Hepatic stellate cell (primary cell): ENCODE results near the gene RALB.
"Not testable (repeated sequence)": the region's sequence is repeated elsewhere in the genome, so short reads cannot be mapped to it uniquely, and the experiment has no call there.

Experiments
- DNase-seq: peaks from one replicate; pipeline ENCODE4 v3.0.0; 2011; ENCODE audit warnings: low spot score

The RALB gene

DNA sequence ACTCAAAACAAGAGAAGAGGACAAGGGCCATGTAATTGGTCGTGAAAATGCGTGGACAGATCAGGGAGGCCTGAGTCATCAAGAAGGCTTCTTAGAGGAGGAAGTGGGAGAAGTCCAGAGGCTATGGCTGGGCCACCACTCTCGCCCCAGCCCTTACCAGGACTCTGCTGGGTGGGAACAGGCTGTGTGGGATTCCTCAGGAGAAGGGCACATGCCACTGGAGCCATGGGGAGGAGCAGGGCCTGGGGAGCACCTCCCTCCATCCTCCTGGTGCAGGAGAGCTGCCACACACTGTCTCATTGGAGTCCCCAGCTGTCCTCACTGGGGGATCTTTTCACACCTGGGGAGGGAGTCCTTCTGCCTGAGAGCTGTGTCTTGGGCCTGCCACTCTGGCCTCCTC lies 9.4 kb upstream of the RALB start:
- peak; percentile 53 for DNase-seq

DNA sequence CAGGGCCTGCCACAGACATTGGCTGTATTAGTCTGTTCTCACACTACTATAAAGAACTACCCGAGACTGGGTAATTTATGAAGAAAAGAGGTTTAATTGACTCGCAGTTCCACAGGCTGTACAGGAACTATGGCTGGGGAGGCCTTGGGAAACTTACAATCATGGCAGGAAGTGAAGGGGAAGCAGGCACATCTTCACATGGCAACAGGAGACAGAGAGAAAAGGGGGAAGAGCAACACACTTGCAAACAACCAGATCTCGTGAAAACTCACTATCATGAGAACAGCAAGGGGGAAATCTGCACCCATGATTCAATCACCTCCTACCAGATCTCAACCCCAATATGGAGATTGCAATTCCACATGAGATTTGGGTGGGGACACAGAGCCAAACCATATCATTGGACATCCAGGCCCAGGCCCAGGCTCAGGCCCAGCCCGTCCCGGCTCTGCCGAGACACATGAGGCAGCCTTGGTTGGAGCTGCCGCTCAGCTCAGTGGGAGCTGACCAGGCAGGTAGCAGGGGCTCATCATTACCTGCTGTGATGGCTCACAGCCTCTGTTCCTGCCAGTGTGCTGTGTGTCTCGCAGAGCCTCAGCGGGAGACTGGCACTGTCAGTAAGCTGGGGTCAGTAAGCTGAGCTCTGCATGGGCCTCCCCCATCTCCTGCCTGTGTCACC lies 8.6 kb upstream of the RALB start:
- no peak for DNase-seq

DNA sequence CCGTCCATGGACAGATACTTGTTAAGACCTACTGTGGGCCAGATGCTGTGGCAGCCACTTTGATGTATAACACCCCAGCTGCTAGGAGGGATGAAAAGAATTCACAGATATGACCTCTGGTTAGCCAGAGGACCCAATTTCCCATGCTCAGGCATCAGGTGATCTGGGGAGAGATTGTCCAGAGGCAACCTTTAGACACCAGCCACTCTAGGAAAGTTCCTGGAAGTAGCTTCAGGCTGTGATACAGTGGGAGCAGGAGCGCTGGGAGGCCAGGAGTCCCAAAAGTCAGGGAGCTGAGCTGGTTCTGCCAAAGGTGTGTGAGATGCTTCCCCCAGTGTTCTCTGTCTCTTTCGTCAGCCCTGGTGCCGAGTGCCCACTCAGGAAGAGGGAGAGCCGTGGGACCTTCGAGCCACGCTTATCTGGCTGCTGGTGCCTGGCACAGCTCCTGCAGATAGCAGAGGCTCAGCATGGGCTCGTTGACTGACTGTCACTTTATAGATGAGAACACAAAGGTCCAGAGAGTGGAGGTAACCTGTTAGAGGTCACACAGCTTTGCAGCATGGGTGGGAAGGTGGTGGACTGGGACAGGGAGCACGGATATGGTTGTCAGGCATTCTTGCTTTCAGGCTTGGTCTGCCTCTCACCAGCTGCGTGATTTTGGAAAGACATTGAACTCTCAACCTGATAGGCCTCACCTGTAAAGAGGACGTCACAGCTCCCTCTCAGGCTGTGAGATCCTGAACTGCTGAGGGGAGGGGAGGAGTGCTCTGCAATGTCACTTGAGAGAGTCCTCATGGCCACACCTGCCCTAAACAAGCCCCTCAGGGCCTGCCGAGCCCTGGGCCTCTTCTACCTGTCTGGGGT lies 7.8 kb upstream of the RALB start:
- DNase-seq = no peak

DNA sequence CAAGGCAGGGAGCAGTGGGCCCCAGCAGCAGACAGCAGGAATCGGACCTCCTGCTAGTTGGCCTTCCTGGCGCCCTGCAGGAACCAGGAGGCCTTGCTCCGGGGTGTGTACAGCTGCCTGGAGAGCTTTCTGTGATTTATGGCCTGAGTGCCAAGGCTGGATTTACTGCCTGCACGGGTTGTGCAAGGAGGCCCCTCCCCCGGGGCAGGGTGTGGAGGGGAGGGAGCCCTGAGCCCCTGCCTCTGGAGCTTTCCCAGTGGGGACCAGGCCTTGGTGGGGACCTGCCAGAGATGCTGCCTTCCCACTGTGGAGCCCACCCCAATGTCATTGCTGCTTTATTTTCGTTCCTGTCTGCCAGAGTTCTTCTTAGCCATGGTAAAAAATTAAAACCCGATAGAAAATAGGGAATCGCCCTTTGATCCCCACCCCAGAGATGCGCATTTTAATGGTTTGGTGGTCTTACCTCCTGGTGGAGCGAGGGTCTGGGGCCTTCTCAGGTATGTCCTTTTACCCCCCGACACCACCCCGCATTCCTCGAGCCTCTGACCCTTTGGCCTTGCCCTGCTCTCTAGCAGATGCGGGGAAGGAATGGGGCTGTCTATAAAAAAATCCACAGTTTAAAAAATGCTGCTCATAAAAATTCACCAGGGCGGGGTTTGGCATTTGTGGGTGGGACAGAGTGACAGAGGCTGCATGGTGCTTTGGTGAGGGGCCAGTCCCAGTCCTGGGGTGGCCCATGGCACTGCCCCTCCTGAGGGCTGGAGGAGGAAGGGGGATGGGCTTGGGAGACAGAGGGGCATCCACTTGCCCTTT lies 6.9 kb upstream of the RALB start:
- no peak for DNase-seq

DNA sequence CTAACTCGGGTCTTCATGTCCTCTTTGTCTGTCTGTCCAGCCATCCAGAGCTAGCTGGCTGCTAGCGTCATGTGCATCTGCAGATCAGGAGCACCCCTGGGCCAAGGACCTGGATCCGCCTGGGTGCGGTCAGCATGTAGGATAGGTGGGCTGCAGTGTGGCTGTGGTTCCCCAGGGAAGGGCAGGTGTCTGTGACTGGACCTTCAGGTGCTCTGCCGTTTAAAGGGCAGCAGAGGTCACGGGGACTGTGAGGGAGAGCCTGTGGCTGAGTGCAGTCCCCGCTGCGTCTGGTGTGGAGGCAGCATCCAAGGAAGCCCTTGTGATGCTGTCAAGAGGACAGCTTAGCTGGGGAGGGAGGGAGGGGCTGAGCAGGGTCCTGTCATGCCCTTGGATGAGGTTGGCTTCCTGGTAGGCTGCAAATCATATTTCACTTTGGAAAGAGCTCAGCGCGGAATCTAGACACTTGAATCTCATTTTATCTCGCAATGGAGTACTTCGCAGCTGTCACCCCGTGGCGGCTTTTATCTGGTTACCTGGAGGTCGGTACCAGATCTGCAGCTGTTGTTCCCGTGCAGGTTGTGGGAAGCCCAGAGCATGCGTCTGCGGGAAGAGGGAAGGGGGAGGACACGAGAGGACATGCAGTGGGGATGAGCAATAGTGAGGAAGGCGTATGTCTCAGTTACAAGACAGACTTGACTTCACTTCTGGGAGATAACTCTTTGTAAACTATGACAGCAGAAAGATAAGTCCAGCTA lies 5.9 kb upstream of the RALB start:
- no peak for DNase-seq

DNA sequence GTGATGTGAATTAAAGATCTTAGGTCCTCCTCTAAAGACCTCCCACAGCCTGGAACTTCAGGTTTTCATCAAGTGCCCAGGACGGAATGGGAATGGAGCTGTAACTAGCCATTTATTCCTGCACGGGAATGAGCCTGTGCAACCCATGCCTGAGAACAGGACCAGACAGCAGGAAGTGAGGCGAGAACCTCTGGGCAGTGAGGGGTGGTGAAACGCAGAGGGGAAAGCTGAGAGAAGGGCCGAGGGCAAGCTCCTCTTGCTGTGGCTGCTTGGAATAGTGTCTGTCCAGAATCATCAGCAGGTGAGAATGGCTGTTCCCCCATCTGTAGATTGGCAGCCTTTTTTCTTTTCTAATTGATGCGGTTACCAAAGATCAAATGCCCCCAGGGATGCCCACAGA lies 4.8 kb upstream of the RALB start:
- DNase-seq = no peak

DNA sequence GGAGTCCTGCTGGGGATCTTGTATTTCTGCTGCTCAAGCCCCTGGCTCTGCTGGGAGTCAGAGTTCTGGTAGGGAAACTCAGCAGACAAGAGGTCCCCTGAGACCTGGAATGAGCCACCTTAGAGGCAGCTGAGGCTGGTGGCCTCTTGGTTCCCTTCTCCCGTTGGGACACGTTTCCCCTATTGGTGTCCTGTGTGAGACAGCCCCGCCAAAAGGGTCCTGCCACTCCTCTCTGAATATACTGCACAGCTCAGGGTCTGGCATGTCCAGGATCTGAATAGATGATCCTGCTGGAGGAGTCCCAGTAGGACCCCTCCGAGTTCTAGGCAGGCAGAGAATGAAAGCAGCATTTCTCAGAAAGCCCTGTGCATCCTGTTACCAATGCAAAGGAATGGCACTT lies 2.0 kb upstream of the RALB start:
- DNase-seq = no peak

DNA sequence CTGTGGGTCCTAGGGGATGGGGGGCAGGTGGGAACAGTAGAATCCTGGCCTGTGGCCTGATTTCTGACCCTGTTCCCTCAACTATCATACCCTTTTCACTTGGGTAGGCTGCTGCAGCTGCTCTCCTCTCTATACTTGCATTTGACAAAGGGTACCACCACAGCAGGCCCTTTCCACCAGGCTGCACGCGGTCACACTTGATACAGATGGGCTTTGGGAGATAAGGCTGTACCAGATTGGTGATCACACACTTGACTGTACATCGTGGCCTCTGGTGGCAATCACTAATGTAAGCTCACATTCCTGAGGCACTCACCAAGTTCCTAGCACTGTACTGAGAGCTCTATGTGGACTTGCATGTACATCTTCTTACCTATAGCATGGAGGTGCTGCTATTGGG lies 1.6 kb upstream of the RALB start:
- DNase-seq = no peak

DNA sequence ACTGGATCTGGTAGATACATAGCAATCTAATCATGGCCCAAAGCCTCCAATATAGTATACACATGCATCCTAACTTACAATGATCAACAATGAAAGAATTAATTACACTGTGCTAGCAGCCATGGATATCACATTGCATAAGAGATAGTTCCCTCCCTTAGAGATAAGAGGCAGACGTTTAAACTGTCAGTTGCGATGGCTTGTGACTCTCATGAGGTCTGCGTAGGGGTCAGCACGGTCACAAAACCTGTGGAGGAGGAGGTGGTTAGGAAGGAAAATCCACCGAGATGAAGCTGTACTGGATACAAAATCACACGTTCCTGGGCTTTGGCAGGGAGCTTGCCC lies 800 bp upstream of the RALB start:
- DNase-seq = no peak

DNA sequence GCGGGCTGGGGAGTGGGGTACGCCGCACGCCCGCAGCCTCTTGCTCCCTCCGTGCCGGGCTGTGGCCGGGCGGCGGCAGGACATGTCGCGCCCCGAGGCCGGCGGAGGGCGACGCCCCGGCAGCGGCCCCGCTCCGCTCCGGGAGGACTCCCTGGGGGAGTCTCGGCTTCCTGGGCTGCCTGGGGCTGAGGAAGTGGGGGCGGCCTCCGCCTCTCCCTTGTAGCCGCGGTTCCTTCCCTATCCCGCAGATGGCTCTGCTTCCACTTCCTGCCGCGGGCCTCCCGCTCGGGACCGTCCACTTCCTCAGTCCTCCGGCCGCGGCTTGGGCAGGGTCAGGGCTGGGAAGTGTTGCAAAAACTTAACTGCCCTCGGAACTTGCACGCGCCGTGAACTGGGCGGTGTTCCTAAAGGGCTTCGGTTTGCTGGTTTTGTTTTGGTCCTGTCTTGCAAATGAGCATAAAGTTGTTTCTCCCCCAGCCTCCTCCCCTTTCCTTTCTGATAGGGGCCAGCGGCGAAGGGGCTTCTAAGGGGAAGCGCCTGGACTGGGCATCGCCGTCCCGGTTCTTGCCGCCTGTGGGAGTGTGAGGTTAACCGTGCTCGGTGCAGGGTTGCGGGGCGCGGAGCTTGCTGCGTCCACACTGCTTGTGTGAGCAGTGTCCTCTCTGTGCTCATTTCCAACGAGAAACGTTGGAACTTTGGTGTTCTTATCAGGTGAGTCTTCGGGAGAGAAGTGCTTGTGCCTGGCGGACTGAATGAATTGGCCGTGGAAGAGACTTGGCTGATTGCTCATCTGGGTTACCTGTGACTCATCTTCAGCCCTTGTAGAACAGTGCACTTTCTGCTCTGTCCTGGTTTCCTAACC lies 600 bp downstream of the RALB start:
- DNase-seq = peak; percentile 89

DNA sequence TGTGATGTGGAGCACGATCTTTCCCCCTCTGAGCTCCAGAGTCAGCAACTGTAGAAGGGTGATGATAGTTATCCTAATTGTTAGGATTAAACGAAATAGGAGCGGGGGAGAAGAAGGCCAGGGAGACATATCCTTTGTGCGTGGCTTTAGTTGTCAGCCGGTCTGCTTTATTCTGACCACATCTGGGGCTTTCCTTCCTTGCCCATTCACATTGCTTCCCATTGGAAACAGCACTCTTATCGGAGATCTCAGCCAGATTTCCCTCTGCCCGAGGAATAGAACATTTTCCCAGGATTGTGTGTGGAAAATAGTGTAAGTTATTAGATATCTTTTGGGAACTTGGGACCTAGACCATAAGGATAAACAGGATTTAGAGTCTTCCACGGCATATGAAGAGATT lies 1.5 kb downstream of the RALB start:
- no peak for DNase-seq

DNA sequence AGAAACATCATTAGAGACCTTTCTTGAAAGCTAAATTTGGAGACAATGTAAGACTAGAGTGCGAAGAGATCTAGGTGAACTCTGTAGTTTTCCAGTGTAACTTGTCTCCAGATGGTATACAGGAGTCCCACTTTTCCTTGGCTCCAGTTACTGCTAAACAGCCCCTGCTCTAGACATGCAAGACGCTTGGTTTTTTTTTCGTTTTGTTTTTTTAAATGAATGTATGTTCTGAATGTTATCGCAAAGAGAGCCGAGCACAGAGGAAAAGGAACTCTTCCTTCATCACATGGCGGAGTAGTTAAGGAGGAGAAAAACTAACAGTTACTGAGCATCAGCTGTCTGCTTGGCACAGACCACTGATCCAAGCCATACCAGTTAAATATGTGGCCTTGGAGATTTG lies 2.4 kb downstream of the RALB start:
- DNase-seq = no peak

DNA sequence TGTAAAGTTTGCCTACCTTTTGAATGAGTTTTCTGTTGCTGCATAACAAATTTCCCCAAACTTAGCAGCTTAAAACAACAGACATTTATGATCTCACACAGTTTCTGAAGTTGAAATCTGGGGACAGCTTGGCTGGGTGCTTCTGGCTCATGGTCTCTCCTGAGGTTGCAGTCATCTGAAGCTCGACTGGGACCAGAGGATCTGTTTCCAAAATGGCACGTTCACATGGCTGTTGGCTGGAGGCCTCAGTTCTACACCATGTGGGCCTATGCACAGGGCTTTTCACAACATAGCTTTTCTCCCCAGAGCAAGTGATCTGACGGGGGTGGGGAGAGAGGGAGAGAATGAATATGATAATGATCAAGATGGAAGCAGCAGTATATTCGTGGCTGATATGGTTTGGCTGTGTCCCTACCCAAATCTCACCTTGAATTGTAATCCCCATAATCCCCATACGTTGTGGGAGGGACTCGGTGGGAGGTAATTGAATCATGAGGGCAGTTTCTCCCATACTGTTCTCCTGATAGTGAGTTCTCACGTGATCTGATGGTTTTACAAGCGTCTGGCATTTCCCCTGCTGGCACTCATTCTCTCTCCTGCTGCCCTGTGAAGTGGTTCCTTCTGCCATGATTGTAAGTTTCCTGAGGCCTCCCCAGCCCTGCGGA lies 3.5 kb downstream of the RALB start:
- DNase-seq = no peak

DNA sequence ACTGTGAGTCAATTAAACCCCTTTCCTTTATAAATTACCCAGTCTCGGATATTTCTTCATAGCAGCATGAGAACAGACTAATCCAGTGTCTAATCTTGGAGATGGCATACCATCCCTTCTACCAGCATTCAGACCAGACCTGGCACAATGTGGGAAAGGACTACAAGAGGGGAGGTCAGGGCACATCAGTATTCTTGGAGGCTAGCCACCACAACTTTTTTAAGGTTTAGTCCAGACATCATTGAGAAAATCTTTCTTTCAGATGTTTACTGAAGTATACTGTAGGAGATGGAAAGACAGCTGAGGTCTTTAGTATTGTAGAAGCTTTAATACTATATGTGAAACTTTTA lies 4.0 kb downstream of the RALB start:
- DNase-seq = no peak

DNA sequence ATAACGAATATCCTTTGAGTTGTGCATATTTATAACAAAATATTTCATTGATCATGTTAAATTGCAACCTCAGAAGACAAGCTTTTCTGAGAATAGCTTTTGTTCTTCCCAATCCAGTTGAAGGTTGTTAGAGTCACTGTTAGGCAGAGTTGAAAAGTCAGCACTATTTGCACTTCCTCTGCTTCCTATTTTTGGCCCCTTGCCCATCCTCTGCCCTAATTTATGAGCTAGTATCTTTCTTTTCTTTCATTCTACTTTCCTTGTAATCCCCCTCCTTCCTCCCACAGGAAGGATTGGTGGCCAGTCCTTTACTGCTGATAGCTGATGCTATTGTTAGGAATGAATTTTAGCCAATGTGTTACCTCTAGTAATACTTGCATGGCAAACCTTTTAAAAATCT lies 4.9 kb downstream of the RALB start:
- no peak for DNase-seq

DNA sequence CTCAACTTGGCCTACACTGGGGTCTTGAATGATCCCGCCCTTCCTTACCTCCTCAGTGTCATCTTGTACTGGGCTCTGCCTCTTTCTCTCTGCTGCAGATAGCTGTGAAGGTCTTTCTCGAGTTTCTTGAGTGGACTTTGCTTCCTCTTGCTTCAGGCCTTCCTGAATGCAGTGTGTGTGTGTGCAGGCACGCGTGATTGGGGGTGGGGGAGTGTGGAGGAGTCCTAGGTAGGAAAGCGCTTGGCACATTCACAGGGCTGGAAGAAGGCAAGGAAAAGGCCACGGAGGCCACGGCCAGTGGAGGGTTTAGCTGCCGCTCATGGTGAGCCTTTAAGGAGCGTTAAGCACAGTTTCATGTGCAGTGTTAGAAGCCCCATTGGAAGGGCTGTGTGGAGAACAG lies 5.5 kb downstream of the RALB start:
- DNase-seq = no peak

DNA sequence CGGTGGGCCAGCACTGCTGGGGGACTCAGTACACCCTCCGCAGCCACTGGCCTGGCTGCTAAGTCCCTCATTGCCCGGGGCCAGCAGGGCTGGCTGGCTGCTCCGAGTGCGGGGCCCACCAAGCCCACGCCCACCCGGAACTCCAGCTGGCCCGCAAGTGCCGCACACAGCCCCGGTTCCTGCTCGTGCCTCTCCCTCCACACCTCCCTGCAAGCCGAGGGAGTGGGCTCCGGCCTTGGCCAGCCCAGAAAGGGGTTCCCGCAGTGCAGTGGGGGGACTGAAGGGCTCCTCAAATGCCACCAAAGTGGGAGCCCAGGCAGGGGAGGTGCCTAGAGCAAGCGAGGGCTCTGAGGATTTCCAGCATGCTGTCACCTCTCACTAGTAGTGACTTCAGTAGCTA lies 7.3 kb downstream of the RALB start:
- not testable (repeated sequence) for DNase-seq

DNA sequence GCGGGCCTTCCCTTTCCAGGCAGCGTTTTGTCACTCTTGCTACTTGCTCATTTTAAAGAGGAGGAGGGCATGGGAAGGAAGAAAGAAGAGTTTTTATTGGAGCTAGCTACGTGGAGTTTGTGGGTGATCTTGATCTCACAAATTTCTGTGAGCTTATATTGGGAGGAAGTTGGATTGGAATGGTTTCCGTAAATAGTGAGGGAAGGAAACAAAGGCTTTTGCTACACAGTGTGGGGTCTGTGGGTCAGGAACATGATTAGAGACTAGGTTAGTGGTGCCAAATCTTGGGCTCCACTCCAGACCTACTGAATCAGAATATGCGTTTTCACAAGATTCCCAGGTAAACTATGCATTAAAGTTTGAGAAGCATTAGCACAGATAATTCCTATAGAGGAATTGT lies 8.1 kb downstream of the RALB start:
- DNase-seq = no peak

DNA sequence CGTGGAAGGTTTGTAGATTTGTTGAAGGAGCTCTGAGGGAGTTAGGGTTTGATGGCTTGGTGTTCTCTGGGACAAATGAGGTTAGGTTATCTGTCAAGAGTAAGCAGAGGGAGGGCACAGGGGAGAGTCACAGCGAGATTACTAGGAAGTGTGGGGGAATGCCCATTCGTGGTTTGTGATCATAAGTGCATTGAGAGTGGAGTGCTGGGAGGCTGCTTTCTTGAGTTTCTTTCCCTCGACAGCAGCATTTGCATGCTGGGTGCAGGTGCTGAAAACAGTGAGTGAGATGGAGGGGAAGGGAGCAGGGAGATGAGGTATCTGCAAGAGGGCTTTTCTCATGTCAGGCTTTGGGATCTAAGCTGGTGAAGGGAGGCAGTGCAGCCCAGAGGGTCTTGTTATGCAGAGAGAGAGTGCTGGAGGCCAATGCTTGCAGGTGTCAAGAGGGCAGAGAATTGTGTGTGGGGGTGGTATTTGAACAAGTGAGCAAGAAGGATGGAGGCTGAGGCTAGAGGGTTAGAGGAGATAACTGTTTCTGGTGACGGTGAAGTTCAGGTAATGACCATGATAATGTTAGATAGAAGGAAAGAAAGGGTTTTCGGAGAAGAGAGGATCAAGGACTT lies 8.8 kb downstream of the RALB start:
- DNase-seq = no peak

DNA sequence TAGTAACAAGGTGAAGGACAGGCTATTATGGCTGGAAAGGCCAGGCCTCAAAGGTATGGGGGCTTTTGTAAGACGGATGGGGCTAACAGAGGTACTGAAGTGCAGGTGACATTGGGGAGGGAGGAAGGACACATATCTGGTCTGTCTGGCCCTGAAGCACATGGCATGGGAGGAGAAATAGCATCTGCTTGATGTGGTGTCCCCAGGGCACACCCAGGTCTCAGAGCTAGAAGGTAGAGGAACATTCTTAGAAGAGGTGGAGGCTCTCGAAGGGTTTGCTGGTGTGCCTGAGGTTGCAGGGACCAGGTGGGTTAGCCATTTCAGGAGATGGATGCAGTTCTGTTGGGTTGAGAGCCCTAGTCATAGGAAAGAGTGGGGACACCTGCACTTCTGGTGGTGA lies 9.5 kb downstream of the RALB start:
- DNase-seq = no peak
